Effector CD8-positive, alpha-beta T cell (primary cell): Measurements from ENCODE around the gene THTPA.

Experiments used
- DNase-seq: peaks from one replicate; lab custom pipeline; 2025; lab: John Stamatoyannopoulos, UW

THTPA gene

GRCh38 chr14:23551266-23552028 lies 4.6 kb upstream of the THTPA start, which contains the start of gene ZFHX2:
Gene ZFHX2 (minus strand): TSS chr14:23551765. CDS start chr14:23535325, 16,440 bp downstream.
- DNase-seq, result peak; percentile 62

DNA sequence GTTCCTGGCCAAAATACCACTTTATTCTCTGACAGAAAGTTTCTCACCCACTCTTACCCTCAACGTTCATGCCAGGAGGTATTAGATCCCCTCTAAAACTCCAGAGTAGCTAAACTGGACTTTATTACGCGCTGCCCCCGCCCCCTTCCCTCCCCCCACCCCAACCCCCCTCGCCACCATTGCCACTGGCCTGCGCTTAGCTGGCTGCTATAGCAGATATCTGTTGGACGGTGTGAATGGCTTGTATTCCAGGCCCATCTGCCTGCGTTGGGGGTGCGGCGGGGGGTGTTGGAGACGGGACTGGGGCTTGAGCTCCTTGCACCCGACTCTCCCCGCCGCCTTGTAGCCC lies 564 bp upstream of the THTPA start:
- no peak for DNase-seq

DNA sequence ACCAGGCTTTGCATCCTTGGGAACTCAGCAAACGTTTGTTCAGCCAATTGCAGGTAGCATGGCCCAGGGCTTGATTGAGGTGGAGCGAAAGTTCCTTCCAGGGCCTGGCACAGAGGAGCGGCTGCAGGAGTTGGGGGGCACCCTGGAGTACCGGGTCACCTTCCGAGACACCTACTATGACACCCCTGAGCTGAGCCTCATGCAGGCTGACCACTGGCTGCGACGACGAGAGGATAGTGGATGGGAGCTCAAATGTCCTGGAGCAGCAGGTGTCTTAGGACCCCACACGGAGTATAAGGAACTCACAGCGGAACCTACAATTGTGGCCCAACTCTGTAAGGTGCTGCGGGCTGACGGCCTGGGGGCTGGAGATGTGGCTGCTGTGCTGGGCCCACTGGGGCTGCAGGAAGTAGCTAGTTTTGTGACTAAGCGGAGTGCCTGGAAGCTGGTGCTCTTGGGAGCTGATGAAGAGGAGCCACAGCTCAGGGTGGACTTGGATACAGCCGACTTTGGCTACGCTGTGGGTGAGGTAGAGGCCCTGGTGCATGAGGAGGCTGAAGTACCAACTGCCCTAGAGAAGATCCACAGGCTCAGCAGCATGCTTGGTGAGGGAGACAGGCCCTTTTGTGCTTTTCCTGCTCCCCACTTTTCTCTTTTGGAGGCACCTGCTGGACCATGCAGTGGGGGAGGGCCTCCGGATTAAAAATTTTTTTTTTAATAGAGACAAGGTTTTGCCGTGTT lies 799 bp downstream of the THTPA start:
- no peak for DNase-seq

DNA sequence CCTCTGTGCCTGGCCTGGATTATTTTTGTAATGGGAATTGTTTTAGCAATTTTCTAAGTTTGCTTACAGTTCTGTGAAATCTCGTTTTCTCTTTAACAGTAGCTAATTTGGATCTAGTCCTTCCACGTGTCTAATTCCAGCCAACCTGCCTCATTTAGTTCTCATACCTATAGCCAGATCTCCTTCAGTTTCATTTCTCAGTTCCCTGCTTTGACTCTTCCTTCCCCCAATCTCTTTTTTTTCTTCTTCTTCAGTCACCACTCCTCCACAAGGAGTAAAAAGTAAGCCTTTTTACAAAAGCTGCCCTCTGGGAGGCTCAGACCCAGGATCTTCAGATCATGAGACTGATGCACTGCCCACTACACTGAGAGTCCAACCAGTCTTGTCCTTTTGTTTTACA lies 1.4 kb downstream of the THTPA start:
- no peak for DNase-seq

GRCh38 chr14:23557946-23558345 lies 1.9 kb downstream of the THTPA start:
- DNase-seq, result no peak

- no peak for DNase-seq
Measured at GRCh38 chr14:23558346-23559009, 2.4 kb downstream of the THTPA start.

GRCh38 chr14:23559010-23559925 lies 3.2 kb downstream of the THTPA start:
- DNase-seq, result peak; percentile 46

- no peak for DNase-seq
Measured at GRCh38 chr14:23559926-23560520, 4.0 kb downstream of the THTPA start.

DNA sequence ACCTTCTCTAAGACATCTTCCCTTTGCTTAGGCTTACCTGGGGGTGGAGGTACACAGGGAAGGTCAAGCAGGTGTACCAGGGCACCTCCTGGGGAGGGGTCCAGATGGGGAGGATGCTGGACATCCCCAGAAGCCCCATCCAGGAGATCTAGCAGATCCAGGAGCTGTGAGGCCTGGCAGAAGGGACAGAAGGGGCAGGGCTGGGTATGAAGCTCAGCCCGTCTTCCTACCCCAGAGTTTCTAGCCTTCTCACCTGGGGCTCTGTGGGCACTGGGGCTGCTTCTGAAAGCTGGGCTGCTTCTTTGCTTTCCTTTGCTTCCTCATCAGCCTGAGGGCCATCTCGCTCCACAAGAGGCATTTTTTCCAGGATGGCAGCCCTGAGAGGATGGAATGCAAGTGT lies 5.2 kb downstream of the THTPA start:
- no peak for DNase-seq

DNA sequence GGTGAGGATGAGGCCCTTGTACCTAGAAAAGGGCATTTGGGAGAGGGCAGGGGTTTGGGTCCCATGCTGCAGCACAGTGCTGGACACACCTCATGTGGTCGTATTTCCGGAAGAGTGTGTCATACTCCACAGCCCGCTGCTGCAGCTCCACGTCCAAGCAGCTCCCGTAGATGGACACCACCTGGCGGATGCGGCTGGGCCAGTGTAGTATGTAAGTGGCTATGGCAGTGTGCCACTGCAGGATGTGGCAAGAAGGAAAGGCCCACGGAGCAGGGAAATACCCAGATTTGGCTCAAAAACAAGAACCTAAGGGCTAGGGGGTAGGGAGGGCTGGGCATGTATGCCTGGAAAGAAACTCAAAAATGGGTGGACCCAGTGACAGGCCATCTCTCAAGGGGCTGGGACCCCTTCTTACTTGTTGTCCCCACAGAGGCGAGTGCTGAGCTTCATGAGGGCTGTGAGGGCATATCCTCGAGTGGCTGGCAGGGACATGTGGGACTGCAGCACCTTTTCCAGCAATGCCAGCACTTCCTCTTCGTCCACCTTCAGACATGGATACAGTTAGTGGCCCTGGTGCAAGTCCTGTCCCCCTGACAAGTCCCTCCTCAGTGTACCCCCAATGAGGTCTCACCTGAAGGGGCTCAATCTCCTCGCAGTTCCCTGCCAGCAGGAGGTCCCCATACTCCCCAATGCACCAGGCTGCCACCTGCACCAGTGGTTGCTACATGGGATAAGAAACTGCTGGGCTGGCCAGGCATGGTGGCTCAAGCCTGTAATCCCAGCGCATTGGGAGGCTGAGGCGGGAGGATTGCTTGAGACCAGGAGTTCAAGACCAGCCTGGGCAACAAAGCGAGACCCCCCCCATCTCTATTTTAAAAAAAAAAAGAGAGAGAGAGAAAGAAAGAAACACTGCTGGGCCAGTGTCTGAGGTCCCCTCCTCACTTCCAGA lies 6.1 kb downstream of the THTPA start:
- no peak for DNase-seq

- peak; percentile 44 for DNase-seq
Measured at GRCh38 chr14:23562822-23563472, 6.9 kb downstream of the THTPA start.

- DNase-seq, result no peak
Measured at GRCh38 chr14:23563473-23564180, 7.6 kb downstream of the THTPA start.

DNA sequence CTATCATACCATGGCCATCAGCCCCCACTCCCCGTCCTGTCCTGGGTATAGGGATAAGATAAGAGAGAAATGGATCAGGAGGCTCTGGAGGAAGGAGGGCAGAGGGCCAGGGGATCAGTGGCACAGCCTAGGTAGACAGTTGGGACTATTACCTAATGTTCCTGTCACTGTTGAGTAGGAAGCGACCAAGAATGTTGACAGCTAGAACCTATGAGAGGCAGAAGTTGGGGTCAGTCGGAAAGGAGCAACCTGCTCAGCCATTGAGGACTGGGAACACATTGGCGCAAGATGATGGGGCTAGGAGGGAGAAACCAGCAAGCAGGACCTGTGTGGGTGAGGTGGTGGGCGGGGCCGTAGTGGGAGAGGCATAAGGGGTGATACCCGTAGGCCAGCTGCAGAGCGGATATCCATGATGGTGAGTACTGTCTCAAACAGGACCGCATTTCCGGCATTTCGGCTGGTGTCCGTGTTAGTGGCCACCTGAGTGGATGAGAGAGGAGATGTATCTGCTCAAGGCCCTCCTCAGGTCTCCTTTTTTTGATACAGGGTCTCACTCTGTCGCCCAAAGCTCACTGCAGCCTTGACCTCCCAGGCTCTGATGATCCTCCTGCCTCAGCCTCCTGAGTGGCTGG lies 8.2 kb downstream of the THTPA start:
- no peak for DNase-seq

GRCh38 chr14:23564876-23565275 lies 8.8 kb downstream of the THTPA start:
- no peak for DNase-seq

DNA sequence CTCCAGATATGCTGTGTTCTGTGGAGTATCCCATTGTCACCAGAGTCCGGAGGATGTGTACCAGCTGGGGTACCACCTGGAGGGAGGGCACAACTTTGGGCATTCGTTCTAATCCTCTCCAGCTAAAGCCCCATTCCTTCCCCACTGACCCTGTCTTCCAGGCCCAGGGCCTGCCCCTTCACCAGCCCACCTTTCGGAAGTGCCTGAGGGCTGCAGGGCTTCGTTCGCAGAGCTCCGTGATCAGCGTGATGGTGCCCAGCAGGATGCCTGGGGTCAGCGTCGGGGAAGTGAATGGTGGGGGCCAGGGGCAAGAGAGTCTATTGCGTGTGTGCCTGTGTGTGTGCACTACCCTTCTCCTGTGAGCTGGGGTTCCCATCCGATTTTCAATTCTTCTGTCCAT lies 9.6 kb downstream of the THTPA start:
- DNase-seq, result no peak

GRCh38 chr14:23566112-23566777 lies 10.2 kb downstream of the THTPA start:
- DNase-seq, result no peak

DNA sequence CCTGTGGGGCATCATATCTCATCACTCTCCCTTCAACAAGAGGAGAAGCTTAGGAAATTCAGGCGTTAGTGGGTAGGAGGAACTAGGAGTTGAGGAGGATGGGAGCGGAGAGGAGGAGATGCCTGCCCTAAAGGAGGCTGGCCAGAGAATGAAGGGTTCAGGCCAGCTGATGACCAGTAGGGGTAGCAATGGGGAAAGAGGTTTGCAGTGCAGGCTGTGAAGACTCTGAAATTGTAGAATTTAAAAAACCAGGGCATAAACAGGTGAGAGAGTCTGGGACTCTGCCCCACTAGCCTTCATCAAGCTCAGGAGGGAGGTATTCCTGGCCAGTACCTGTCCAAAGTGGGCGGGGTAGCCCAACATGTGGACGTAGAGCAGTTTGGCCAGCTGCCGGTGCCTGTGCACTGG lies 10.7 kb downstream of the THTPA start:
- DNase-seq, result no peak
